Suprapubic skin (tissue), 3 donors: Measurements from ENCODE around the gene TRIM9.

ENCODE experiments used
- CTCF ChIP-seq, 2 donors: fragments of 200-600 bp in 1 of 2; fragments of 450-650 bp in 1 of 2; sonication (generic) in 1 of 2; IDR thresholded peaks; one replicate each; pipeline ENCODE4 v1.5.1; 2016 to 2019; ENCODE audit warnings: antibody characterized with exemption in 2 of 2, mild to moderate bottlenecking in 1 of 2, moderate library complexity in 1 of 2
- EP300 ChIP-seq: sonication (generic); formaldehyde crosslinking; IDR thresholded peaks from one replicate; pipeline ENCODE4 v1.6.1; 2017; ENCODE audit warnings: antibody characterized with exemption
- POLR2A ChIP-seq, 2 donors: fragments of 450-650 bp; IDR thresholded peaks; one replicate each; pipeline ENCODE4 v1.6.1; 2017; ENCODE audit warnings: antibody characterized with exemption in 2 of 2, mild to moderate bottlenecking in 2 of 2, moderate library complexity in 2 of 2

GRCh38 chr14:51028361-51028760, 66.5 kb downstream of the TRIM9 start:
- TF ChIP-seq CTCF (IDR thresholded peaks at IDR 0.05) (no peak), POLR2A (IDR thresholded peaks at IDR 0.05) (no peak), EP300 (no peak)
